Kidney (tissue), 14 donors: ENCODE results near the gene NRTN. TPM values are rescaled to one million over a fixed set of nuclear protein-coding genes. Genes with fewer than 3 reads are reported as not detected.

Source experiments
- DNase-seq, 5 donors: peaks; one replicate each; pipeline ENCODE4 v3.0.0-alpha.2; 2013 to 2020
- FAIRE-seq: peaks from 2 replicates; lab custom pipeline; 2012; peaks lifted over from hg19 to GRCh38; lab: Jason Lieb, UNC
- H3K27ac ChIP-seq, 2 donors: one replicate each; pipeline ENCODE4 v1.7.0; 2013; ENCODE audit warnings: low read depth in 2 of 2, low read length in 2 of 2, inconsistent platforms in 1 of 2
- H3K27me3 ChIP-seq: one replicate; pipeline ENCODE4 v1.7.1; 2013; ENCODE audit warnings: low read length, inconsistent platforms; ENCODE audit not compliant: control insufficient read depth, insufficient read depth
- H3K36me3 ChIP-seq, 3 donors: one replicate each; pipeline versions ENCODE4 v1.7.0 to v1.7.1; 2013; ENCODE audit warnings: low read length in 3 of 3, control low read depth in 1 of 3, inconsistent platforms in 1 of 3; ENCODE audit not compliant: insufficient read depth in 3 of 3, control insufficient read depth in 2 of 3
- H3K4me1 ChIP-seq, 3 donors: one replicate each; pipeline versions ENCODE4 v1.7.0 to v1.7.1; 2013; ENCODE audit warnings: low read length in 3 of 3, inconsistent platforms in 1 of 3, low read depth in 1 of 3; ENCODE audit not compliant: control insufficient read depth in 2 of 3, insufficient read depth in 2 of 3
- H3K4me3 ChIP-seq, 3 donors: one replicate each; pipeline versions ENCODE4 v1.7.0 to v1.8.1; 2013; ENCODE audit warnings: low read length in 3 of 3, control low read depth in 1 of 3, inconsistent platforms in 1 of 3
- H3K9ac ChIP-seq, 3 donors: one replicate each; pipeline versions ENCODE4 v1.7.0 to v1.7.1; 2013; ENCODE audit warnings: low read length in 3 of 3, control low read depth in 1 of 3, inconsistent platforms in 1 of 3
- H3K9me3 ChIP-seq, 3 donors: one replicate each; pipeline versions ENCODE4 v1.7.0 to v1.7.1; 2013; ENCODE audit warnings: low read length in 3 of 3, control low read depth in 1 of 3, inconsistent platforms in 1 of 3; ENCODE audit not compliant: control insufficient read depth in 2 of 3, insufficient read depth in 1 of 3
- intact Hi-C: fragments of 100-400 bp; cut with DNase I; formaldehyde crosslinking; loops from one replicate; pipeline ENCODE4 v1.11.1; 2022
- polyA plus RNA-seq: library from polyadenylated mRNA; stranded (reverse); fragments of 350-450 nt; fragmentation: Illumina TruSeq; extraction: RNeasy Lipid Tissue Mini Kit (QIAGEN cat#74804); gene quantifications from one replicate; pipeline ENCODE4 v1.2.3, GENCODE V29; 2014; ENCODE audit warnings: low read depth, low replicate concordance; ENCODE audit not compliant: insufficient read depth
- total RNA-seq: library from RNA; stranded (reverse); fragmentation: NEBNext Ultra II Directional; extraction: Animal tissue kit (Norgen Biotek cat#: 25700); gene quantifications from one replicate; pipeline ENCODE4 v1.2.1, GENCODE V29; 2021
- TF ChIP-seq, protein P1 (sequence below): IDR thresholded peaks from 3 replicates; pipeline ENCODE4 v1.5.1; 2012; ENCODE audit warnings: mild to moderate bottlenecking, moderate library complexity, borderline replicate concordance; ENCODE audit not compliant: insufficient read depth; ENCODE audit errors: extremely low read depth
- donor health status: control.
- donor health status: control.
- donor health status: control.
- donor health status: control.
- donor health status: control.
- donor health status: DM: yes; HTN: yes; CAD: no.
- donor health status: Normal renal cell carcinoma (clear cell type).

Gene NRTN
- total and polyA plus RNA-seq, 2 donors from 2014 or later = 3.5 to 5.8 TPM

DNA sequence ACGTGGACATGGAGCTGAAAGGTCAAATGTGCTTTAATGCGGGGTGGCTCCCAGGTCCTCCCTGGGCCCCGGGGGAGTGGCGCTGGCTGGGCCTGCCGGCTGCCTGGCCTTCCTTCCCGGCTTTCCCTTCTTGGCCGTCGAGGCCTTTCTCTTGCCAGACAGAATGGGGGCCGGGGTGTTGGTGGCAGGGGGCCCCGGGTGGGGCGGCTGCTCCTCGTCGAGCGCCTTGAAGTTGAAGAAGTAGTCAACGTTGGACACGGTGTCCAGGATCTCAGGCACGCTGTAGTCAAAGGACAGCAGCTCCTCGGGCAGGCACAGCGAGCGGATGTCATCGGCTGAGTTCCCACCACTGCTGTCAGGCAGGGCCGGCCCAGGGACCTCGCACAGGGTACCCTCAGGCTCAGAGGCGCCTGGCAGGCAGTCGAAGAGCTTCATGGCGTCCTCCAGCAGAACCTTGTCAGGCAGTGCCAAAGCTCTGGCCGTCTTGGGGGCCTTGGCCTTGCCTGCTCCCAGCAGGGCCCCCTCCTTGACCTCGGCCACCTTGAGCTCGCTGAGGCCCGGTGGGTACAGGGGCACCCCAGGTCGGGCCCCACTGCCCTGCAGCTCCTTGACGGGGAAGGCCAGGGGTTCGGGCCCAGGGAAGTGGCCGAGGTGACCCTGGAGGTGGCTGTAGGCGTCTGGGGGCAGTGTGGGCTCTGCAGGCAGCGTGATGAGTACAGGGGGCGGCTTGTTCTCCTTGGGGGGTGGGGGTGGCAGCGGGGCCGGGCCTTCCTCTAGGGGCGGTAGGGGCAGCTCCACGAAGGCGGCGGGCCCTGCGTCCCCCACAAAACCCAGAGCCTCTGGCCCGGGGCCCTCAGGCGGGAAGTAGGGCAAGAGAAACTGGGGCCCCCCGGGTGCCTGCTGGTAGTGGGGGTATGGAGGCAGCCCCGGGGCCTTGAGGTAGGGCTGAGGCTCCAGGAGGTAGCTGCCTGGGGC is 21.6 kb upstream of the NRTN start:
- Histone ChIP-seq H3K27me3 (no peaks in the 10 kb centered on the region), H3K9me3 (no peaks in the 10 kb centered on the region), H3K4me3 (no peak overlapping the region), H3K27ac (no peak overlapping the region), H3K36me3 (peaks cover 0 to 22% (median 16%) of the 10 kb centered on the region in 3 donors), H3K9ac (no peak overlapping the region), H3K4me1 (no peaks in the 10 kb centered on the region)
- FAIRE-seq = no peak
- TF ChIP-seq, protein P1, sequence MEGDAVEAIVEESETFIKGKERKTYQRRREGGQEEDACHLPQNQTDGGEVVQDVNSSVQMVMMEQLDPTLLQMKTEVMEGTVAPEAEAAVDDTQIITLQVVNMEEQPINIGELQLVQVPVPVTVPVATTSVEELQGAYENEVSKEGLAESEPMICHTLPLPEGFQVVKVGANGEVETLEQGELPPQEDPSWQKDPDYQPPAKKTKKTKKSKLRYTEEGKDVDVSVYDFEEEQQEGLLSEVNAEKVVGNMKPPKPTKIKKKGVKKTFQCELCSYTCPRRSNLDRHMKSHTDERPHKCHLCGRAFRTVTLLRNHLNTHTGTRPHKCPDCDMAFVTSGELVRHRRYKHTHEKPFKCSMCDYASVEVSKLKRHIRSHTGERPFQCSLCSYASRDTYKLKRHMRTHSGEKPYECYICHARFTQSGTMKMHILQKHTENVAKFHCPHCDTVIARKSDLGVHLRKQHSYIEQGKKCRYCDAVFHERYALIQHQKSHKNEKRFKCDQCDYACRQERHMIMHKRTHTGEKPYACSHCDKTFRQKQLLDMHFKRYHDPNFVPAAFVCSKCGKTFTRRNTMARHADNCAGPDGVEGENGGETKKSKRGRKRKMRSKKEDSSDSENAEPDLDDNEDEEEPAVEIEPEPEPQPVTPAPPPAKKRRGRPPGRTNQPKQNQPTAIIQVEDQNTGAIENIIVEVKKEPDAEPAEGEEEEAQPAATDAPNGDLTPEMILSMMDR = no peak
- intact Hi-C loops = no loop called here
- no peak for DNase-seq

DNA sequence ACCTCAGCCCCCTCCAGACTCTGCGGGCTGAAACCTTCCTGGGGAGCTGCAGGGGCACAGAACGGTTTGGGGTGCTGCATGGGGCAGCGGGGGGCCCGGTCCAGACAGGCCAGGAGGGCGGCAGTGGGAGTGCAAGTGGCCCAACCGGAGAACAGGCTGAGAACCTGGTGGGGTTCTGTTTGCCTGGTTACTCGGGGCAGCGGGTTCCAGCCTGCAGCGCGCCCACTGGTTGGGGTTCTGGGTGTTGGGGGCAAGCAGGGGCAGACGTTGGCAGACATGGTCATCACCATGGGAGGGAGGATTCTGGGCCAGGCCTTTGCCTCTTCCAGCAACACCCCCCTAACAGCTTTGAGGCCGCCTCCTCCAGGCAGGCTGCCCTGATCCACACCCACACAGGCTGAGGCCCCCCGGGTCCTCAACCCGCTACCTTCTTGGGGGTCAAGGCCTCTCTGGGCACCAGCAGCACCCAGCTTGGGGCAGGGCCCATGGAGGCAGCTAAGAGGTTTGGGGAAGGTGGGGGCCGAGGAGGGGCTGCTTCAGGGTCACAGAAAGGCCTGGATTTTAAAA is 20.2 kb upstream of the NRTN start, which contains the start of gene PRR22:
TSS of gene PRR22 (minus strand) at position 166 of the 567 bp plus-strand sequence. CDS start at position 80, 86 bp downstream.
- TF ChIP-seq, protein P1 = no peak
- Histone ChIP-seq H3K9ac (no peak within 1 kb of the TSS), H3K36me3 (peaks cover 0 to 25% (median 23%) of the 10 kb centered on the region in 3 donors), H3K4me3 (no peak within 1 kb of the TSS), H3K27me3 (no peaks in the 10 kb centered on the region), H3K9me3 (no peaks in the 10 kb centered on the region), H3K4me1 (no peaks in the 10 kb centered on the region), H3K27ac (no peak within 1 kb of the TSS)
- FAIRE-seq (no peak), DNase-seq (no peak)
- intact Hi-C loops = no loop called here

DNA sequence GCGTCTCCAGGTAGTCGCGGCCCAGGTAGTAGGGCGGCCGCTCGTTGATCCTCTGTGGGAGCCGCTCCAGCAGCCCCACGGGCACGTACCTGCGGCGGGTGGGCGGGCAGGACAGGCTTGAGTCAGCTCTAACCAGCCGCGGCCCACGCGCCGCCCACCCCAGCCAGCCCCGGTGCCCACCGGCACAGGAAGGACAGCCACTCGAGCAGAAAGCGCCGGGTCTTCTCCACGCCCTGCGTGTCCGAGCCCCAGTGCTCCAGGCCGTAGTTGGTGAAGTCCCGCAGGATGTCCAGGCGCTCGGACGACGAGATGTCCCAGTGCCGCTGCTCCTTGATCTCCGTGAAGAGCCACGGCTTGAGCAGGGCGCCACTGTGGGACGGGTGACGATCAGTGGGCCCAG is 19.4 kb upstream of the NRTN start:
- TF ChIP-seq, protein P1 = no peak
- H3K9me3 ChIP-seq = no peaks in the 10 kb centered on the region
- H3K27me3 ChIP-seq = no peaks in the 10 kb centered on the region
- no peak overlapping the region for H3K27ac ChIP-seq
- DNase-seq = no peak
- intact Hi-C loops = no loop called here
- no peak overlapping the region for H3K9ac ChIP-seq
- peaks cover 0 to 6% (median 4%) of the 10 kb centered on the region in 3 donors for H3K4me1 ChIP-seq
- peaks cover 0 to 27% (median 23%) of the 10 kb centered on the region in 3 donors for H3K36me3 ChIP-seq
- no peak for FAIRE-seq
- H3K4me3 ChIP-seq = no peak overlapping the region
